Measurements from ENCODE around the gene CHMP6. TPM values are rescaled to one million over a fixed set of nuclear protein-coding genes. Genes with fewer than 3 reads are reported as not detected.

The CHMP6 gene
- total RNA-seq = 13.0 and 14.7 TPM in 2 replicates

DNA sequence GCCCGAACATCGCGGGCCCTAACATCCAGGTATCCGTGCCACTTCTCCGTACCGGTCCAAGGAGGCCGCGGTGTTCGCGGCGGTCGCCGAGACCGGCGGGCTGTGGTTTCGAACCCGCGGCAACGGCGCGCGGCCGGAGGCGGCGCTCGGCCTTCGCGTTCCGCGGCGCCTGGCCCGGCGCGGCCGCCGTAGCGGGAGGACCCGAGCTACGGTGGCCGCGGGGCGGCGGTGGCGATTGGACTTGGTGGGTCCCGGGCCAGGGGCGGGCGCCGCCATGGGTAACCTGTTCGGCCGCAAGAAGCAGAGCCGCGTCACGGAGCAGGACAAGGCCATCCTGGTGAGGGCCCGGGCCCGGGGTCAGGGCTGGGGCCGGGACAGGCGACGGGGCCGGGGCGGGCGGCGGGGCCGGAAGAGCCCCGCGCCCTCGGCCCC is at the start of gene CHMP6:
Gene CHMP6 (plus strand): TSS at position 197 of the 432 bp plus-strand sequence. CDS start 78 bp downstream, at position 275.

DNA sequence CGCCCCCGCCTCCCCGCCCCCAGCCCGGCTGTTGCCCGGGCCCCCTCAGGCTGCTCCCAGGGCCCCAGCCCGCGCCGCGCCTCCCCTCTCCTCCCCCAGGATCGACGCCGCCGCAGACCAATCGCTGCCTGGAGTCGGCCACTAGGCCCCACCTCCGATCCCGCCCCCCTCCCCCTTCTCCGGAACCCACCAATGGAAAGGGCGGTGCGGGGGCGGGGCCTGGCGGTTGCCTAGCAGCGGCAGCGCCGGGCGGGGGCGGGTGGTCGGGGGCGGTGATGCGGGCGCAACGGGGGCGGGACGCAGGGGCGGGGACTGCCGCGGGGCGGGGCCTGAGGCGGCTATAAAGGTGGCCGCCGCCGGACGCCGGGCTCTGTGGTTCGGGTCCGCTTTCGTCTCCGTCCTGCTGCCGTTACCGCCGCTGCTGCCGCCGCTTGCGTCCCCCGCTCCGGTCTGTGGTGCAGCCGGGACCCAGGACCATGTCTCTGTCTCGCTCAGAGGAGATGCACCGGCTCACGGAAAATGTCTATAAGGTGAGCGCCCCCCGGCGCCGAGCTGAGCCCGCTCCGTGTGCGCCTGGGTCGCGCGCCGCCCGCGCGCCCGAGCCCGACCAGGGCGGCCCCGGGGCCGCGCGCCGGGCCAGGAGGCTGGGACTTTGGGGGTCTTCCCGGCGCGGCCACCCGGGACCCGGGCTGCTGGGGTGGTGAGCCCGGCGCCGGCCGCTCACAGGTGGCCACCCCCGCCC is 43.3 kb downstream of the CHMP6 start, which contains the start of gene BAIAP2:
Gene BAIAP2 (plus strand): TSS at position 373 of the 742 bp plus-strand sequence. CDS start 104 bp downstream, at position 477.

Other genes starting within 250 kb of the CHMP6 start
- gene BAIAP2, start 43.3 kb downstream of the CHMP6 start, total RNA-seq = 24.5 and 28.8 TPM in 2 replicates
- gene PVALEF, start 173.7 kb downstream of the CHMP6 start, total RNA-seq = not detected in 2 replicates
- gene AATK, start 174.4 kb downstream of the CHMP6 start, total RNA-seq = 0.11 and 0.50 TPM in 2 replicates
- 15.4 and 16.6 TPM in 2 replicates for gene CEP131, start 231.1 kb downstream of the CHMP6 start, total RNA-seq
- 16.5 and 19.2 TPM in 2 replicates for gene TEPSIN, start 247.2 kb downstream of the CHMP6 start, total RNA-seq
- 30.0 and 33.6 TPM in 2 replicates for gene NDUFAF8, start 247.5 kb downstream of the CHMP6 start, total RNA-seq

Data from uterine smooth muscle cell (primary cell).